BJ (cell line): Measurements from ENCODE around the gene COL21A1. TPM values are rescaled to one million over a fixed set of nuclear protein-coding genes. Genes with fewer than 3 reads are reported as not detected.

Source experiments
- CTCF ChIA-PET: fragments of 350-600 bp; formaldehyde crosslinking; extraction: SDS; loops from one replicate; lab custom pipeline; 2021; ENCODE audit warnings: antibody characterized with exemption, inconsistent platforms; lab: Yijun Ruan, JAX
- POLR2A ChIA-PET: fragments of 300-600 bp; sonication (Branson Sonifier 250); formaldehyde crosslinking; extraction: SDS; loops from one replicate; lab custom pipeline; 2021; ENCODE audit warnings: antibody characterized with exemption; lab: Charles Lee
- DNase-seq: peaks from one replicate; pipeline ENCODE4 v3.0.0-alpha.2; 2011; ENCODE audit warnings: low read depth
- H3K27me3 ChIP-seq: 2 replicates; pipeline ENCODE4 v1.6.0; 2011; ENCODE audit warnings: low read length; ENCODE audit not compliant: control insufficient read depth, insufficient read depth
- H3K36me3 ChIP-seq: 2 replicates; pipeline ENCODE4 v1.5.1; 2011; ENCODE audit warnings: low read length; ENCODE audit not compliant: control insufficient read depth, insufficient read depth
- H3K4me3 ChIP-seq: 2 replicates; pipeline ENCODE4 v1.5.1; 2011; ENCODE audit warnings: low read depth, mild to moderate bottlenecking, control low read depth, low read length
- polyA plus RNA-seq: library from polyadenylated mRNA; depleted of rRNA; stranded (reverse); fragments of >200 nt; gene quantifications from 2 replicates; pipeline ENCODE4 v1.2.3, GENCODE V29; 2011
- TF ChIP-seq, protein P1 (sequence below): IDR thresholded peaks from 2 replicates; pipeline ENCODE4 v1.5.1; 2011; ENCODE audit warnings: low read depth, mild to moderate bottlenecking, control low read depth, inconsistent platforms, low read length, moderate library complexity; ENCODE audit not compliant: insufficient read depth

Gene COL21A1
- polyA plus RNA-seq, 1 experiment: 0.07 TPM

DNA sequence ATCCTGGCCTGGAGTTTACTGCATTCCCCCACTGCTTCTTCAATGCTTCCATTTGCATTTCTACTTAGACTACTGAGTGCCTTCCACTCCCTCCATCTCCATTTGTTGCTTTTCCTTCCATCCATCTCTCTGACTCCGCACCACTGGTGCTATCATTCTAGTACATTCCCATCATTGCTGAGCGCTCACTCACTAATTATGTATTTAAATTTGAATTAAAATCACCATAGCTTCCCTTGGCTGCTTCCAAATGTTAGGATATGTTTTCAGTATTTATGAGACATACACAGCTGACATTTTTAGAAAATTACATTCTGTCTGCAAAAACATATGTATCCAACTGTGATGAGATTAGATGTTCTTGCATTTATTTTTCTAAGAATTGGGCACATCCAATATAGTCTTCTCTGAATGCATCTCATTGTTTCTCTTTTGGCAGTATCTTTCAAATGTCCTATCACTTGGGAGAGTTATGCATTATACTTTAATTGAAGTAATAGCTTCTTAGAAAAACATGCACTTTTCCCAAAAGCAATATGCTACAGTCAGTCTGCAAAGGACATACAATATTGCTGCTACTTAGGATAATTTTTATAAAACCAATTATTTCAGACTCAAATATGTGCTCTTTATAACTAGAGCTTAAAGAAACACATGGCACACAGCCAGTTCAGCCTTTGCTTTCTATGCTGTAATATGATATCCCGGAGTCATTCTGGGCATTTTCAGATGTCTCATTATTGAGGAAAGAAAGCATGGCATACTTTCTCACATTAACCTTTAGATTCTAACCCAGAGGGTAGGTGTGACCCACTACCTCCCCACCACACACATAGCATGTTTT, 12.1 kb upstream of the COL21A1 start:
- no peak overlapping the region for H3K4me3 ChIP-seq
- TF ChIP-seq, protein P1, sequence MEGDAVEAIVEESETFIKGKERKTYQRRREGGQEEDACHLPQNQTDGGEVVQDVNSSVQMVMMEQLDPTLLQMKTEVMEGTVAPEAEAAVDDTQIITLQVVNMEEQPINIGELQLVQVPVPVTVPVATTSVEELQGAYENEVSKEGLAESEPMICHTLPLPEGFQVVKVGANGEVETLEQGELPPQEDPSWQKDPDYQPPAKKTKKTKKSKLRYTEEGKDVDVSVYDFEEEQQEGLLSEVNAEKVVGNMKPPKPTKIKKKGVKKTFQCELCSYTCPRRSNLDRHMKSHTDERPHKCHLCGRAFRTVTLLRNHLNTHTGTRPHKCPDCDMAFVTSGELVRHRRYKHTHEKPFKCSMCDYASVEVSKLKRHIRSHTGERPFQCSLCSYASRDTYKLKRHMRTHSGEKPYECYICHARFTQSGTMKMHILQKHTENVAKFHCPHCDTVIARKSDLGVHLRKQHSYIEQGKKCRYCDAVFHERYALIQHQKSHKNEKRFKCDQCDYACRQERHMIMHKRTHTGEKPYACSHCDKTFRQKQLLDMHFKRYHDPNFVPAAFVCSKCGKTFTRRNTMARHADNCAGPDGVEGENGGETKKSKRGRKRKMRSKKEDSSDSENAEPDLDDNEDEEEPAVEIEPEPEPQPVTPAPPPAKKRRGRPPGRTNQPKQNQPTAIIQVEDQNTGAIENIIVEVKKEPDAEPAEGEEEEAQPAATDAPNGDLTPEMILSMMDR: no peak
- ChIA-PET CTCF (interaction anchor here (1.4 kb wide), 1 partner anchor 34 kb away, joined by 6 read pairs; no protein-coding TSS in a partner anchor), POLR2A (no interaction called here)
- no peak for DNase-seq
- H3K27me3 ChIP-seq: no peaks in the 10 kb centered on the region; the same call in 1 of the 2 replicates
- no peaks in the 10 kb centered on the region for H3K36me3 ChIP-seq

DNA sequence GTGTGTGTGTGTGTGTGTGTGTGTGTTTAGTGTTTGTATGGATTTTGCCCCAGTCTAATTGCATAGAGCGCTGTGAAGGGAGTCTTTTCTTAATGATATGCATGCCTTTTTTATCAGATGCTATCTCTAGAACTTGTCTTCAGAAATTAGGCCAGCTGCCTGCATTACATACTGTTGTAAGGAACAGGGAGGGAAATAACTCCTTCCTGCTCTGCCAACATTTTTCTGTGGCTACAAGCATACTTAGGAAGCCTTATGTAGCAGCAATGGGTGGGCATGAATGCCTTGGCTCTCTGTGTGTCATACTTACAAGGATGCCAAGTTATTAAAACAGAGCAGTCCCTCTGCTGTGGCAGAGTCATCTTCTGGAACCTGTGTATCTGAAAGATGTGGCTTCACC, 8.0 kb upstream of the COL21A1 start:
- DNase-seq: no peak
- Histone ChIP-seq H3K36me3 (no peaks in the 10 kb centered on the region), H3K4me3 (no peak overlapping the region), H3K27me3 (0 out of 2 replicates have a peak, but pooled peaks cover 1% of the 10 kb centered on the region)
- ChIA-PET POLR2A (no interaction called here), CTCF (no interaction called here)
- TF ChIP-seq, protein P1: no peak

DNA sequence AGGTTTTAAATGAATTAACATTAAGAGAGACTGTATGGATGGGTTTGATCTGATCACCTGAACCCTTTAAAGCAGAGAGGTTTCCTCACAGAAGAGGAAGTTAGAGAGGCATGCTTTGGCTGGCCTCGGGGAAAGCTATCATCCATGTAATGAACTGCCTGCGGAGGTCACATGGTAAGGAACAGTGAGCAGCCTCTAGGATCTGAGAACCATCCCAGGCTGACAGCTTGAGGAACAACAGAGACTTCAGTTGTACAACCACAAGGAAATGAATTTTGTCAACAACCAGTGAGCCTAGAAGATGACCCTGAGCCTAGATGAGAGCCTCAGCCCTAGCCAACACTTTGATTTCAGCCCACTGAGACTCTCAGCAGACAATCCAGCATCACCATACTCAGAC, 2.9 kb upstream of the COL21A1 start:
- TF ChIP-seq, protein P1: no peak
- ChIA-PET POLR2A (no interaction called here), CTCF (no interaction called here)
- DNase-seq: no peak
- peaks cover 11% of the 10 kb centered on the region; the same call in 1 of the 2 replicates for H3K27me3 ChIP-seq
- no peaks in the 10 kb centered on the region for H3K36me3 ChIP-seq
- no peak overlapping the region for H3K4me3 ChIP-seq

DNA sequence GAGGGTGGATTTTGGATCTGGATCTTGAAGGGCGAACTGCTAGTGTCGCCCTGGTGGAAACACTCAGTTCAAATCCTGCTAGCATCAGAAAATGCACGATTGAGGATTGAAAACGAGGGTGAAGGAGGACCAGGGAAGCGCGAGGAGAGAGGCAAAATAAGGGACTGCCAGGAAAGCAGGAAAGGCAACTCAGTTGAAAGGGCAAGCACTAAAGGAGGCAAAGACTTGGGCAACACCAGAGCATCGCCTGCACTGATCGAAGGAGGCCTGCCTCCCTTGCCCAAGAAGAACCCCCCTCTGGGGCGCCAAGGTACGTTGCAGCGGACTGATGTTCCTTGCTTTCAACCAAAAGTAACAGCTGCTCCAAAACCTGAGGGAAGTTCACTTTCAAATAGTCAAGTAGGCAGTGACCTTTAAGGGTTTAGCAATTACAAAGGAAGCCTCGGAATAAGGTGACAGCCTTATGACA, 308 bp upstream of the COL21A1 start:
- DNase-seq: no peak
- Histone ChIP-seq H3K4me3 (peak overlapping the region; percentile 30), H3K36me3 (no peaks in the 10 kb centered on the region), H3K27me3 (peaks cover 9% of the 10 kb centered on the region; the same call in 1 of the 2 replicates)
- POLR2A ChIA-PET: no interaction called here
- TF ChIP-seq, protein P1: no peak
- CTCF ChIA-PET: no interaction called here

DNA sequence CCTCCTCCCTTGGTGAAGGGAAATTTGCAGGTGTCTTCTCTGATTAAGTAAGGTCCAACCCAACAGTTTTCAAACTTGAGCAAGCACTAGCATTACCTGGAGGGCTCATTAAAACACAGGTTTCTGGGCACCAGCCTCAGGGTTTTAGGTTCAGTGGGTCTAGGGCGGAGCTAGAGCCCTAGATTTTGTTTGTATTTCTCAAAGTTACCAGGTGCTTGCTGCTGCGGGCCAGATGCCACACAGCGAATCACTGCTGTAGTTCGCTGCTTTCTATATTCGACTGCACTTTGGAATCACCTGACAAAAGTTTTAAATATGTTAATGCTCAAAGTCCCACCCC, 869 bp downstream of the COL21A1 start:
- Histone ChIP-seq H3K36me3 (no peaks in the 10 kb centered on the region), H3K27me3 (peaks cover 9% of the 10 kb centered on the region; the same call in 1 of the 2 replicates), H3K4me3 (no peak overlapping the region)
- ChIA-PET POLR2A (no interaction called here), CTCF (interaction anchor here (0.6 kb wide), 1 partner anchor 41 kb away, joined by 3 read pairs; no protein-coding TSS in a partner anchor)
- TF ChIP-seq, protein P1: no peak
- no peak for DNase-seq
